ENCODE results near the gene EPN2. TPM values are rescaled to one million over a fixed set of nuclear protein-coding genes. Genes with fewer than 3 reads are reported as not detected.

Gene EPN2
- total RNA-seq, 1 experiment from 2014 or later = 57.8 TPM

GRCh38 chr17:19343256-19343630 lies 106.1 kb downstream of the EPN2 start:
- no peak overlapping the region for H3K27ac ChIP-seq (ENCODE audit: insufficient read length, low read depth, low read length)
- no peak overlapping the region for H3K9ac ChIP-seq (ENCODE audit: extremely low read depth, insufficient read length, low read length)
- peaks cover 6 to 12% (median 11%) of the 10 kb centered on the region in 3 experiments; a peak in 6 of 7 replicates for H3K36me3 Mint-ChIP-seq (ENCODE audit: insufficient read depth in 1 of 3, low read depth in 3 of 3)
- no peak for TF ChIP-seq CTCF (conservative IDR thresholded peaks at IDR 0.05)
- H3K4ac ChIP-seq (ENCODE audit: low read depth, low read length) = no peak overlapping the region
- H3K79me1 ChIP-seq (ENCODE audit: insufficient read depth, low read depth, low read length, poor library complexity, severe bottlenecking) = no peaks in the 10 kb centered on the region
- H3K56ac ChIP-seq (ENCODE audit: insufficient read length, low read depth, low read length) = no peak overlapping the region
- no peaks in the 10 kb centered on the region for H3K9me3 ChIP-seq (ENCODE audit: control insufficient read depth, low read depth, low read length)
- no peak overlapping the region for H2BK20ac ChIP-seq (ENCODE audit: low read depth, low read length, poor library complexity, severe bottlenecking)
- H4K5ac ChIP-seq (ENCODE audit: insufficient read length, low read depth, low read length) = no peak overlapping the region
- H2BK12ac ChIP-seq (ENCODE audit: insufficient read length, low read depth, low read length) = no peak overlapping the region
- no CpG with 5 or more reads among the region's 7 CpGs for WGBS (ENCODE audit: extremely low coverage, insufficient read length, low lambda C conversion rate)
- no peak for DNase-seq
- H3K18ac ChIP-seq (ENCODE audit: insufficient read length, low read depth, low read length) = no peak overlapping the region
- no peak overlapping the region for H4K8ac ChIP-seq (replicated peaks; ENCODE audit: insufficient read length, low read depth, low read length)
- H2AFZ ChIP-seq (ENCODE audit: low read length) = no peak overlapping the region
- no peaks in the 10 kb centered on the region for H3K79me2 ChIP-seq (ENCODE audit: insufficient read depth, low read length)
- no peaks in the 10 kb centered on the region for H3K9me3 Mint-ChIP-seq
- H3K4me1 Mint-ChIP-seq = peaks cover 25 to 32% of the 10 kb centered on the region in 2 experiments
- H2AK5ac ChIP-seq (ENCODE audit: insufficient read length, low read length) = no peak overlapping the region
- H3K4me3 Mint-ChIP-seq = no peak overlapping the region
- no peak overlapping the region for H3K27ac Mint-ChIP-seq
- H4K20me1 ChIP-seq (ENCODE audit: control insufficient read depth, insufficient read depth, insufficient read length) = no peaks in the 10 kb centered on the region
- no peak overlapping the region for H4K91ac ChIP-seq (ENCODE audit: insufficient read length, low read depth, low read length)
- no peak overlapping the region for H3K23ac ChIP-seq (ENCODE audit: insufficient read length, low read depth, low read length)
- no peaks in the 10 kb centered on the region for H3K27me3 Mint-ChIP-seq (ENCODE audit: low read depth)
- peaks cover 7% of the 10 kb centered on the region; the same call in 1 of the 2 replicates for H3K4me1 ChIP-seq (ENCODE audit: insufficient read depth, low read length)
- H2BK15ac ChIP-seq (ENCODE audit: low read depth, low read length) = no peak overlapping the region
- H2BK120ac ChIP-seq (ENCODE audit: low read depth, low read length, poor library complexity, severe bottlenecking) = no peak overlapping the region
- no peak overlapping the region for H2BK5ac ChIP-seq (ENCODE audit: insufficient read length, low read length)
- H3T11ph ChIP-seq (ENCODE audit: low read length) = no peak overlapping the region
- no peak overlapping the region for H3K4me2 ChIP-seq (ENCODE audit: insufficient read depth, insufficient read length, low read length)
- H3K14ac ChIP-seq (ENCODE audit: insufficient read depth, low read length) = no peak overlapping the region
- H3K27me3 ChIP-seq (ENCODE audit: insufficient read depth, low read length) = no peaks in the 10 kb centered on the region
- no peaks in the 10 kb centered on the region for H3K23me2 ChIP-seq (ENCODE audit: insufficient read length, low read depth, low read length, poor library complexity, severe bottlenecking)

Data from H9 (cell line).